HG02642 (cell line): ENCODE measurements around the gene NCBP2L.

Source experiments
- ATAC-seq: cut with Tn5 transposase; IDR thresholded peaks from one replicate; pipeline ENCODE4 v1.9.1; 2021; ENCODE audit warnings: mild to moderate bottlenecking; ENCODE audit not compliant: unreplicated experiment, poor library complexity

NCBP2L gene

GRCh38 chrX:107750861-107751445 is 26.6 kb upstream of the NCBP2L start:
- no peak for ATAC-seq

DNA sequence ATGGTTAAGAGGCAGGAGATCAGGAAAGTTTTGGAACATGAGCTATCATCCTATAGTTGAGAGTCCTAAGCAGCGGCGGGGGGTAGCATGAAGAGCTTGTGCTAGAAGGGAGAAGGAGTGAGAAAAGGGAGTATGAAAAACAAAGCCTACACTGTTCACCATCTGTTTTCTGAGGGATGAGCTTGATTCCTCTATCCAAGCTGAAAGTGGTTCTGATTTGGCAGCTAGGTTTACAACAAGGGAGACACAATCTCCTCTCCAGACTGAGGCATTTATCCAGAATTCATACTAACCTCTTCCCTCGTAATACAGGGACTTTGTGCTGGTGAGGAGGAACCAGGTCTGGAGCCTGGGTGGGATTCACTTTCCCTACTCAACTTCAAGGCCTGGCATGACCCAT is 25.5 kb upstream of the NCBP2L start:
- ATAC-seq, result no peak

- ATAC-seq, result no peak
These were observed 24.8 kb upstream of the NCBP2L start for GRCh38 chrX:107752714-107753113.

GRCh38 chrX:107753187-107753586 is 24.3 kb upstream of the NCBP2L start:
- no peak for ATAC-seq

DNA sequence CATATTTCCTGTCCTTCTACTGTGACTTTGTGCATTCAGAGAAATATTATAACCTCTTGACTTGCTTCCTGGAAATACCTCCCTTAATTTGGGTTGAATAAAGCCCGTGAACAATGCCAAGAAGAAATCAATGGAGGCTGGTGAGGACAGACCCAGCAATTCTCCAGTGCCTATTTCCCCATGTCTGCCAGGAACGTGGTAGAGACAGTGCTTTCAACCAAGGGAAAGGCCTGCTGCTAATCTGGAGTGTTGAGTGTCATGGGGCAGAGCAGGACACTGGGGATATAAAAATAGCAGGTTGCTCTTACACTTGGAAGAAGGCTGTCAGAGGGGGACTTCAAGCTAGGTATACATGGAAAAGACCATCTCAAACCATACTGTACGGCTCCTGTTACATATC is 21.8 kb upstream of the NCBP2L start:
- ATAC-seq, result no peak

GRCh38 chrX:107758231-107758766 is 19.2 kb upstream of the NCBP2L start:
- no peak for ATAC-seq

- ATAC-seq, result no peak
These were observed 17.0 kb upstream of the NCBP2L start for GRCh38 chrX:107760304-107761077.

- no peak for ATAC-seq
These were observed 13.9 kb upstream of the NCBP2L start for GRCh38 chrX:107763647-107764046.

DNA sequence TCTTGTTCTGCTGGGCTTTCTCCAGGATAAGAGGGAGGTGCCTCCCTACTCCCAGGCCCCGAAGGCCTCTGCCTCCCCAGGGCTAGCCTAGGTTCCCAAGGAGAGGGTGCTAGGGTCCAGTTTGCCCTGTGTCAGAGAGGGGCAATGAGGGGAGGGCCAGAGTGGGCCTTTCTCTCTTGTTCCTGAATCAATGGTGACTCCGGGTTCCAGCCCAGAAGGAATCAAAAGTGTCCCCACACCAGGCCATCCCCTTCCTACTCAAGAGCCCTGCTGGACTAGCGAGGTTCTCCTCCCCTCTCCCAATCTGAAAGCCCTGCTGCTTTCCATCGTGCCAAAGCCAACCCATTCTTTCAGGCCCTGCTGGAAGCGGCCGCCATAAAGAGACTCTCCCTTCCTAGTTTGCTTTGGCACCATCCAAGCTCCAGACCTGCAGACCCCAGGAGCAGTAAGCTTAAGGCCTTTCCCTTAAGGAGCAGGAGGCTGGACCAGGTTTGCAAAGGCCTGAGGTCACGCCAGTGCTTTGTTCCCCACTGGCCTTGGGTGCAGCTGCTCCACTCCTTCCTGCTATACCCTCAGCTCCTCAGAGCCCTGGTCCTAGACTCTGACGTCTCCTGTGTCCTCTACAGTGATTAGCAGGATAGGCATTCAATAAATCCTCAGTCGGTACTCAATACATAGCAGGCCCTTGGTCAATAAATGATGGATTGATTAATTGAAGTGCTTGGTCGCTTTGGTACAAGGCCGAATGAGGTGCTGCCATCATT is 12.5 kb upstream of the NCBP2L start:
- ATAC-seq, result no peak

DNA sequence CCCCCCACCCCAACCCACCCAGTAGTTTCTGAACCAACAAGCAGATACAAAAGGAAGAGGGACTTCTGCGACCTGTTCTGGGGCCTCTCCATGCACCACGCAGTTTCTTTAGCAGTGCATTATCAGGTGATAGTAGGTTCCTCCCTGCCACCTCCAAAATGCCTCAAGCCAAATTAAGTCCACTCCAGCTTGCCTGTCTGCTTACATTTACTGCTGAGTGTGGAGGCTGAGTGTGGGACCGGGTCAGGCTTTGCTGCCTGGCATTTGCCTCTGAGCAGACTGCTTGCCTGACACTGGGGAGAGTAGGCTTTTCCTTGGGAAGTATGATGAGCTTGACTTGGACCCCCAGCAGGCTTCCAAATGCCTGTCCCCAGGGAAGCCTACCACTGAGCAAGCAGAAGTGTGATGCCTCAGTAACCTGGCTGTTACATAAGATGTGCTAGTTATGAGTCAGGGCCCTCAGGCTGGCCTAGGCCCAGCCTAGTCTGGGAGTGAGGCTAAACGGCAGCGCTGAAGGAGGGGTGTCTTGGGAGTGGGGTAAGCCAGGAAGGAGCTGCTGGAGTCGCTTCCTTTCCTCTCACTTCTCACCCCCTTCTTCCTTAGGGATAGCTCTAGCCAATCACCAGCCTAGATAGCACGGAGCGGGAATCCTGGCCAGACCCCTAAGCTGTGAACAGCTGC is 10.9 kb upstream of the NCBP2L start:
- no peak for ATAC-seq

DNA sequence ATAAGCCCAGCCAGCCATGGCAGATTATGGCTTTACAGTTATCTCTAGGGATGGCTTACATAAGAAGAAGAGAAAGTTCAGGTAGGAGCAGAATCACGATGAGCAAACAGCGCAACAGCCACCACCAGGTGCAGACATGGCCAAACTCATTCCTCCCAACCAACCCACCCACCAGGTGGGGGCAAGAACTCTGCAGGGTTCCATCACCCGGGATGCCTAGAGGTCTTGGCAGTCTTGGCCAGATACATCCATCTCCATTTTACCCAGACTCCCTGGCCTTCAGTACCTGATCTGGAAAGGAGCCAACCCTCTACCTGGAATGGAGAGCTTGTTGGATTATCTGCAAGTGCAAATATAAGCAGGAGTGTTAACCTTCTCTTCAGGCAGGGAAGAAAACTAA is 9.5 kb upstream of the NCBP2L start:
- no peak for ATAC-seq

DNA sequence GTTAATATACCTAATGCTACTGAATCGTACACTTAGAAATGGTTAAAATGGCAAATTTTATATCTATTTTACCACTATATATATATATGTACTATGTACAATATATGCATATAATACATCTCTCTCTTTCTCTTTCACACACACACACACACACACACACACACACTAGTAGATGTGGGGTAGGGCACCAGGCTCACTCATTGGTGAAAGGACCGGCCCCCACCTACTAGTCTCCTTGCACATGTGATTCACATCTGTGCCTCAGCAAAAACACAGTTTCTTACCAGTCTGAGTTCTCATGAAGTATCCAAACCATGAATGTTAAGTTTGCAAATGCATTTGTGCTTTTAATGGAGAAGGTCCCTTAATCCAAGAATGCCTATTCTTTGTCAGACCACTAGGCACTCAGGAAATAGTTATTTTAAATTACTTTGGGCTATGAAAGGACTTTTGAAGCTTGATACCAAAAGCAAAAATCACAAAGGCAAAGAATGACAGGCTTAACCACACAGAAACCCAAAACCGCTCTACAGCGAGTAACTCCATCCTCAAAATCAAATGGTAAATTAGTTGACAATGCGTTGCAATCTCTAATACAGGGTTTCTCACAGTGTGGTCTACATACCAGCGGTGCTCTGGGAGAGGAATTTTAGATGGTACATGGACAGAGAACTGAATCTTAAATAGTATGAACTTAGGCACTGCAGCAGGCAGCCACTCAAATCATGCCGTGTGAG is 7.8 kb upstream of the NCBP2L start:
- no peak for ATAC-seq

- ATAC-seq, result no peak
These were observed 4.3 kb upstream of the NCBP2L start for GRCh38 chrX:107773206-107773605.

- no peak for ATAC-seq
These were observed 3.6 kb upstream of the NCBP2L start for GRCh38 chrX:107773906-107774435.

DNA sequence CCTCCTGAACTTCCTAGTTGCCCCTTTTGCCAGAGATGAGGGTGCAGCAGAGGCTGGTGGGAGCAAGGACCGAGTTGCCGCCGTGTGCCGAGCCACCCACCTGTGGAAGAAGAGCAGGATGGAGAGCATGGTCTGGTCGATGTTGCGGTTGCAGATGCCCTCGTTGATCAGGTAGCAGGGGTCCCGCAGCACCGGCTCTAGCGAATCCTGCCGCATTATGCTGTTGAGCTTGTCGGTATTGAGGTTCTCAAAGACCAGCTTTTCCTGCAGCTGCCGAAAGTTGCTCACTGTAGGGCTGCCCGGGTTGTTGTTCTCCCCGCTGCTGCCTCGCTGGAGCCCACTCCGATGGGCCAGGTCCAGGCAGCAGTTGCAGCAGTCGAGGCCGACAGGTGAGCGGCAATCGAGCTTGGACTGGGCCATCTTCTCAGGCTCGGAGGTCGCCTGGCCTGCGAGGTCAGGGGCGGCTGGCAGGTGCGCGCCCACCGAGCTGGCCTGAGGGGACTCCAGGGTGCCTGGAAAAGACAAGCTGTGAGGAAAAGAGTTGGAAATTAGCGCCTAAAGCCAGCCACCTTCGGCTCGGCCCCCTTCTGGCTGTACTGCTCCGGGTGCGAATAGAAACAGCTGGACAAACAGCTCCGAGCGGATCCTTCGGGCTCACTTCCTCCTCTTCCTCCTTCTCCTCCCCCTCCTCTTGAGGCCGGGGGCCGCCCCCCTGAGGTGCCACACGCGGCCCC is 2.4 kb upstream of the NCBP2L start:
- peak; percentile 29 for ATAC-seq

- ATAC-seq, result peak; percentile 90
These were observed 1.6 kb upstream of the NCBP2L start, which contains the start of gene TSC22D3 for GRCh38 chrX:107775734-107776511. Gene TSC22D3, minus strand, starts transcription at chrX:107775787. Its CDS starts 368 bp downstream, at chrX:107775419.

DNA sequence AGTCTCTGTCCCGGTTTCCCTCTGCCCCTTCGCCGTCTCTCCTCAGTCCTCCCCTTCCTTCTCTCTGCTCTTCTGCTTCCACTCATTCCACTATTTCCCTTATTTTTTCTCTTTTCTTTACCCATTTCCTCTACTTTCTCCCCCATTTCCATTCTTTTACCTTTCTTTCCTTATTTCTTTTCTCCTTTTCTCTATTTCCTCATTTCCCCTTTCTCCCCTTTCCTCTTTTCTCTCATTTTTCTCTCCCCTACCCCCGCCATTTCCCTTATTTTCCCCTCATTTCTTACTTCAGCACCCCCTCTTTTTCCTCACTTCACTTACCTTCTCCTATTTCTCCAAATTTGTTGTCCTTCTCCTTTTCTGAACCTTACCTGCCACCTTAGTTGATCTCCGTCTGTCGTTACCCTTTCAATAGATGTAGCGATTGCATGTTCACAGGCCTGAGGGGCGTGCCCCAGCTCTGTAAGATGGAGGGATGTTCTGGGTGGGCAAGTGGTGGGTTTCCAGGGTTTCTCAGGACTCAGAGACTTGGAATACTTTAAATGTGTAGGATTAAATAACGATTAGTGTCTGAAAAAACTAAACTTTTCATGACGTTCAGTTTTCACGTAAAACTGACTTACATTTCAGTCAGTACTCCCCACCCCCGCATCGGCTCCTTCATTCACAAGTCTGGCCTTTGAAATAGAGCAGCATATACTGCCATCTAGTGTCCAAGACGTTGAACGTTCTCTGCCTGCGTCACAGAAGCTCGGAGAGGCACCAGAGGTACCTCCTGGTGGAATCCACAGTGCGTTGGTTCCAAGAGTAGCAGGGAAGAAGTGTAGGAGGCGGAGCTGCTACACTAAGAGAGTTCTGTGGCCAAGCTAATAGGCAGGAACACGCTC is 641 bp upstream of the NCBP2L start:
- ATAC-seq, result peak; percentile 77
